GM13977 (cell line): Measurements from ENCODE around the gene FAM185A.
"Not testable (repeated sequence)": the region's sequence is repeated elsewhere in the genome, so short reads cannot be mapped to it uniquely, and the experiment has no call there.

ENCODE experiments used
- DNase-seq: peaks from one replicate; pipeline ENCODE4 v3.0.0; 2012; ENCODE audit warnings: low spot score
- in situ Hi-C: fragments of 300-500 bp; cut with MboI; formaldehyde crosslinking; loops from one replicate; pipeline ENCODE4 v1.12.0; 2022; ENCODE audit warnings: low sequenced_read_pairs, low pct_unique_long_range_greater_than_20kb, mixed read lengths, inconsistent platforms; ENCODE audit not compliant: unreplicated experiment

FAM185A gene

GRCh38 chr7:102761234-102761633 lies 12.4 kb downstream of the FAM185A start:
- in situ Hi-C loops: loop anchor here (25.0 kb wide), 1 partner anchor 301 kb away; the partner anchor contains the start of gene FBXL13
- DNase-seq: not testable (repeated sequence)

GRCh38 chr7:102763295-102763905 lies 14.6 kb downstream of the FAM185A start:
- DNase-seq: not testable (repeated sequence)

GRCh38 chr7:102769657-102770192 lies 20.9 kb downstream of the FAM185A start:
- in situ Hi-C loops: loop anchor here (25.0 kb wide), 1 partner anchor 293 kb away; the partner anchor contains the start of gene FBXL13
- DNase-seq: not testable (repeated sequence)

More at GRCh38 chr7:102763295-102763905, 14.6 kb downstream of the FAM185A start:
- in situ Hi-C loops: loop anchor here (25.0 kb wide), 1 partner anchor 299 kb away; the partner anchor contains the start of gene FBXL13

GRCh38 chr7:102770467-102770866 lies 21.7 kb downstream of the FAM185A start:
- not testable (repeated sequence) for DNase-seq
- in situ Hi-C loops: loop anchor here (25.0 kb wide), 1 partner anchor 292 kb away; the partner anchor contains the start of gene FBXL13

GRCh38 chr7:102776217-102776616 lies 27.4 kb downstream of the FAM185A start:
- DNase-seq, in situ Hi-C loops: not testable (repeated sequence)

GRCh38 chr7:102778663-102779062 lies 29.9 kb downstream of the FAM185A start:
- in situ Hi-C loops, DNase-seq: not testable (repeated sequence)

GRCh38 chr7:102780926-102781325 lies 32.1 kb downstream of the FAM185A start:
- in situ Hi-C loops: not testable (repeated sequence)

GRCh38 chr7:102788770-102789169 lies 40.0 kb downstream of the FAM185A start:
- in situ Hi-C loops, DNase-seq: not testable (repeated sequence)

More at GRCh38 chr7:102780926-102781325, 32.1 kb downstream of the FAM185A start:
- not testable (repeated sequence) for DNase-seq

- DNase-seq, in situ Hi-C loops: not testable (repeated sequence)
Measured at GRCh38 chr7:102790364-102791100, 41.7 kb downstream of the FAM185A start.

- in situ Hi-C loops, DNase-seq: not testable (repeated sequence)
Measured at GRCh38 chr7:102791367-102791766, 42.6 kb downstream of the FAM185A start.

GRCh38 chr7:102791831-102792230 lies 43.0 kb downstream of the FAM185A start:
- DNase-seq, in situ Hi-C loops: not testable (repeated sequence)

GRCh38 chr7:102794567-102794966 lies 45.8 kb downstream of the FAM185A start:
- in situ Hi-C loops, DNase-seq: not testable (repeated sequence)

GRCh38 chr7:102795987-102796595 lies 47.3 kb downstream of the FAM185A start:
- DNase-seq, in situ Hi-C loops: not testable (repeated sequence)
